Type B pancreatic cell (in vitro differentiated cells): ENCODE results near the gene ELOA. TPM values are rescaled to one million over a fixed set of nuclear protein-coding genes. Genes with fewer than 3 reads are reported as not detected.

ENCODE experiments used
- DNase-seq: peaks from one replicate; pipeline ENCODE4 v3.0.0; 2021; ENCODE audit warnings: mixed read lengths; ENCODE audit not compliant: unreplicated experiment; ENCODE audit errors: extremely low spot score
- H3K27ac Mint-ChIP-seq: 2 replicates; pipeline ENCODE4 v1.8.0; 2021; ENCODE audit warnings: mild to moderate bottlenecking, mixed read lengths
- H3K27me3 Mint-ChIP-seq: 2 replicates; pipeline ENCODE4 v1.8.0; 2021; ENCODE audit warnings: mixed read lengths
- H3K36me3 Mint-ChIP-seq: 2 replicates; pipeline ENCODE4 v1.8.0; 2021; ENCODE audit warnings: mixed read lengths
- H3K4me1 Mint-ChIP-seq: one replicate; pipeline ENCODE4 v1.8.0; 2021; ENCODE audit warnings: mixed read lengths; ENCODE audit not compliant: unreplicated experiment
- H3K4me3 Mint-ChIP-seq: 2 replicates; pipeline ENCODE4 v1.8.0; 2021; ENCODE audit warnings: mild to moderate bottlenecking, mixed read lengths
- H3K9me3 Mint-ChIP-seq: 2 replicates; pipeline ENCODE4 v1.8.0; 2021; ENCODE audit warnings: mixed read lengths
- CTCF ChIP-seq: fragments of 200-600 bp; sonication (generic); conservative IDR thresholded peaks from 2 replicates; pipeline ENCODE4 v1.5.0; 2021; ENCODE audit warnings: antibody characterized with exemption, mild to moderate bottlenecking
- total RNA-seq: library from RNA; stranded (reverse); gene quantifications from 2 replicates; pipeline ENCODE4 v1.2.1, GENCODE V29; 2021; ENCODE audit warnings: low replicate concordance

Gene ELOA
- total RNA-seq, 1 donor from 2014 or later: 44.3 TPM

DNA sequence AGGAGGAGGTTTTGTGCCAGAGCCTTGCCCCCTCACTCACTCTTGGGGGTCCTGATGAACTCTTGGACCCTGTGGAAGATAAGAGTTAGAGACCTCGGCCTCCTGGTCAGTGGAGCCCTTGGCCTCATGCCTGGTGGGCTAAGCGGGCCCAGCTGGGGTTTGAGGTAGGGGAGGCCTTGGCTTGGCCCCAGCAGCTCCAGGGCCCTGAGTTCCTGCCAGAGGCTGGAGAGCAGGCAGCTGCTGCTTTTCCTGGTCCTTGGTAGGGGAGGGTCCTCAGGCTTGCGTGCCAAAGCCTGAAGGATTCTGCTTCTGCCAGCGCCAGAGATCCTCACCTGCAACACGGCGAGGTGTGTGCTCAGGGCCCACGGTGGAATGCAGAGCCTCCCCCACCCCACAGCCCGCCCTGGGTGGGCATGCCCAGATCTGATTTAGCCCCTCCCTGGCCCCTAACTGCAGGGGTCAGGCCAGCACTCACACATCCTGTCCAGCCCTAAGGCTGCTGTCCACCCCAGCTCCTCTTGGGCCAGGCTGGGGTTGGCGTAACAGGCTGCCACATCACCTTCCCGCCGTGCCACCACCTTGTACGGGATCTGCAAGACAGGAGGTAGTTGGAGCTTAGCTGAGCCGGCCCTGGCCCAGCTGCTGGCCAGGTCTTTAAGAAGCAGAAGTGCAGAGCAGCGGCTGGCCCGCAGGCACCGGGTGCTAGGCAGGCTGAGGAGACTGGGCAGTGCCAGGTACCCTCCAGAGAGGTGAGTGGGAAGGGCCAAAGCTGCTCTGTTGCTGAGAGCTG, 52.6 kb downstream of the ELOA start:
- H3K4me3 Mint-ChIP-seq: no peak overlapping the region
- peaks cover 10% of the 10 kb centered on the region for H3K4me1 Mint-ChIP-seq
- no peak for TF ChIP-seq CTCF
- H3K27ac Mint-ChIP-seq: peak overlapping the region; percentile 40
- H3K27me3 Mint-ChIP-seq: no peaks in the 10 kb centered on the region
- H3K9me3 Mint-ChIP-seq: no peaks in the 10 kb centered on the region
- no peaks in the 10 kb centered on the region for H3K36me3 Mint-ChIP-seq
- DNase-seq: no peak

- peak overlapping the region; percentile 56 for H3K27ac Mint-ChIP-seq
- no peaks in the 10 kb centered on the region for H3K27me3 Mint-ChIP-seq
- no peak overlapping the region for H3K4me3 Mint-ChIP-seq
- TF ChIP-seq CTCF: no peak
- no peaks in the 10 kb centered on the region for H3K36me3 Mint-ChIP-seq
- no peaks in the 10 kb centered on the region for H3K9me3 Mint-ChIP-seq
- peaks cover 10% of the 10 kb centered on the region for H3K4me1 Mint-ChIP-seq
- DNase-seq: no peak
Observed at GRCh38 chr1:23796466-23797271, 53.4 kb downstream of the ELOA start.

DNA sequence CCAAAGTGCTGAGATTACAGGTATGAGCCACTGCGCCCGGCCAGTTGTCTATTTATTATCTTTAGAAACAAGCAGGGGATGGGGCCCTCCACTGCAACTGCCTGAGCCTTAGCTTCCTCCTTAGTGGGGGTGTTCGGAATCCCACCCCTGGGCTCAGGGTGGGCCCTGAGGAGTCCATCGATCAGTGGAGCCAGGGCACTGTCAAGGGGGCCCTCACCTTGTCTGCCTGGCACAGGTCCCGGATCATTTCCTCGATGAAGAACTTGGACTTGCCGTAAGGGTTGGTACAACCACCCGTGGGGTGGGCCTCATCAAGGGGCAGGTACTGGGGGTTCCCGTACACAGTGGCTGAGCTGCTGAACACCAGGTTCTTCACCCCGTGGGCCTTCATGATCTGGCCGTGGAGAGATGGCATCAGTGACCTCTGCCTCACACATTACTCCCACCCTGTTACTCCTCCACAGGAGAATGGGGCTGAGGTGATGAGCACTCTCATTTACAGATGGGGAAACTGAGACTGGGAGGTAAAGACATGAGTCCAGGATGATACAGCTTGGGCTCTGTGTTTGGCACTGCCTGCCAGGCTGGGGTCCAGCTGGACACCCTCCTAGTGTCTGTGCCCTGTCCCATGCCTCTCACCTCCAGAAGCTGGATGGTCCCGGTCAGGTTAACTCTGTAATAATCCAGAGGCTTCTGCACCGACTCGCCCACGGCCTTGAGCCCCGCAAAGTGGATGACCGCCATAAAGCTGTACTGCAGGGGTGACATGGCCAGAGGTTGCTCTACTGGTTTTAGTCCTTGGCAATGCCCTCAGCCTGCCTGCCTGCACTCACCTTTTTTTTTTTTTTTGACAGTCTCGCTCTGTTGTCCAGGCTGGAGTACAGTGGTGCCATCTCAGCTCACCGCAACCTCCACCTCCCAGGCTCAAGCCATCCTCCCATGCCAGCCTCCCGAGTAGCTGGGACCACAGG, 54.5 kb downstream of the ELOA start:
- TF ChIP-seq CTCF: no peak
- Mint-ChIP-seq H3K9me3 (no peaks in the 10 kb centered on the region), H3K4me3 (no peak overlapping the region), H3K27ac (no peak overlapping the region), H3K4me1 (peaks cover 8% of the 10 kb centered on the region), H3K36me3 (no peaks in the 10 kb centered on the region), H3K27me3 (no peaks in the 10 kb centered on the region)
- DNase-seq: no peak

GRCh38 chr1:23798662-23799142, 55.4 kb downstream of the ELOA start:
- no peaks in the 10 kb centered on the region for H3K9me3 Mint-ChIP-seq
- H3K36me3 Mint-ChIP-seq: peaks cover 2% of the 10 kb centered on the region
- peak overlapping the region; percentile 98 for H3K4me3 Mint-ChIP-seq
- H3K27ac Mint-ChIP-seq: no peak overlapping the region
- TF ChIP-seq CTCF: peak; percentile 23
- DNase-seq: no peak
- no peaks in the 10 kb centered on the region for H3K27me3 Mint-ChIP-seq
- H3K4me1 Mint-ChIP-seq: peaks cover 8% of the 10 kb centered on the region

- Mint-ChIP-seq H3K36me3 (peaks cover 5% of the 10 kb centered on the region), H3K4me1 (peaks cover 8% of the 10 kb centered on the region), H3K27ac (peak overlapping the region; percentile 98), H3K9me3 (no peaks in the 10 kb centered on the region), H3K27me3 (no peaks in the 10 kb centered on the region), H3K4me3 (peak overlapping the region; percentile 98)
- DNase-seq: no peak
- no peak for TF ChIP-seq CTCF
Observed at GRCh38 chr1:23799255-23799569, 55.9 kb downstream of the ELOA start.
